GM21619 (cell line): ENCODE results near the gene RNASE8.
"Not testable (repeated sequence)": the region's sequence is repeated elsewhere in the genome, so short reads cannot be mapped to it uniquely, and the experiment has no call there.

Source experiments
- ATAC-seq: cut with Tn5 transposase; IDR thresholded peaks from one replicate; pipeline ENCODE4 v1.9.1; 2021; ENCODE audit not compliant: unreplicated experiment

The RNASE8 gene

GRCh38 chr14:21057803-21058675, at the start of gene RNASE8:
Gene RNASE8, plus strand, starts transcription at chr14:21057822. Its CDS starts 71 bp downstream, at chr14:21057893.
- no peak for ATAC-seq

- ATAC-seq, result not testable (repeated sequence)
Measured at GRCh38 chr14:21009721-21010120, 47.9 kb upstream of the RNASE8 start.

GRCh38 chr14:21011136-21011535, 46.5 kb upstream of the RNASE8 start:
- no peak for ATAC-seq

- ATAC-seq, result peak; percentile 50
Measured at GRCh38 chr14:21014761-21015190, 42.8 kb upstream of the RNASE8 start.

- ATAC-seq, result no peak
Measured at GRCh38 chr14:21015312-21015711, 42.3 kb upstream of the RNASE8 start.

- ATAC-seq, result no peak
Measured at GRCh38 chr14:21016413-21017190, 41.0 kb upstream of the RNASE8 start.

GRCh38 chr14:21017528-21018245, 39.9 kb upstream of the RNASE8 start:
- ATAC-seq, result no peak

- ATAC-seq, result no peak
Measured at GRCh38 chr14:21018286-21018685, 39.3 kb upstream of the RNASE8 start.

- no peak for ATAC-seq
Measured at GRCh38 chr14:21018781-21019180, 38.8 kb upstream of the RNASE8 start.

- ATAC-seq, result no peak
Measured at GRCh38 chr14:21019366-21019765, 38.3 kb upstream of the RNASE8 start.

- ATAC-seq, result no peak
Measured at GRCh38 chr14:21020977-21021545, 36.6 kb upstream of the RNASE8 start.

GRCh38 chr14:21022686-21023085, 34.9 kb upstream of the RNASE8 start:
- no peak for ATAC-seq

- no peak for ATAC-seq
Measured at GRCh38 chr14:21023174-21023573, 34.4 kb upstream of the RNASE8 start.

GRCh38 chr14:21023817-21024584, 33.6 kb upstream of the RNASE8 start:
- no peak for ATAC-seq

- no peak for ATAC-seq
Measured at GRCh38 chr14:21024585-21025370, 32.8 kb upstream of the RNASE8 start, which contains the start of gene NDRG2. Gene NDRG2, minus strand, starts transcription at chr14:21025061. Its CDS starts 1,746 bp downstream, at chr14:21023315.

GRCh38 chr14:21025371-21026273, 32.0 kb upstream of the RNASE8 start:
- ATAC-seq, result no peak

- no peak for ATAC-seq
Measured at GRCh38 chr14:21026274-21026987, 31.2 kb upstream of the RNASE8 start.

- ATAC-seq, result no peak
Measured at GRCh38 chr14:21026988-21027315, 30.7 kb upstream of the RNASE8 start.
